Fibroblast of lung (primary cell): ENCODE measurements around the gene RACK1. TPM values are rescaled to one million over a fixed set of nuclear protein-coding genes. Genes with fewer than 3 reads are reported as not detected.
A peak's percentile ranks its signal among the peaks of the same experiment; 100 is the strongest.

Source experiments
- DNase-seq, 2 donors: peaks; one replicate each; pipeline versions ENCODE4 v3.0.0 to v3.0.0-alpha.2; 2010; ENCODE audit warnings: low read depth in 2 of 2
- H2AFZ ChIP-seq: 2 replicates; pipeline ENCODE4 v1.5.1; 2012; ENCODE audit warnings: low read length, control low read depth, inconsistent platforms
- H3K27ac ChIP-seq: 2 replicates; pipeline ENCODE4 v1.5.1; 2011; ENCODE audit warnings: low read length, control low read depth; ENCODE audit not compliant: insufficient read depth
- H3K27me3 ChIP-seq: 2 replicates; pipeline ENCODE4 v1.5.1; 2011; ENCODE audit warnings: mild to moderate bottlenecking, low read length; ENCODE audit not compliant: control insufficient read depth, insufficient read depth
- H3K36me3 ChIP-seq: 2 replicates; pipeline ENCODE4 v1.5.1; 2011; ENCODE audit warnings: low read length; ENCODE audit not compliant: control insufficient read depth, insufficient read depth
- H3K4me1 ChIP-seq: 2 replicates; pipeline ENCODE4 v1.5.1; 2011; ENCODE audit warnings: low read length; ENCODE audit not compliant: control insufficient read depth, insufficient read depth; ENCODE audit errors: extremely low read depth
- H3K4me2 ChIP-seq: 2 replicates; pipeline ENCODE4 v1.5.1; 2011; ENCODE audit warnings: low read length, control low read depth; ENCODE audit not compliant: insufficient read depth; ENCODE audit errors: extremely low read depth
- H3K4me3 ChIP-seq, 4 experiments: fragments of 200-600 bp in 1 of 4; sonication (generic) in 1 of 4; replicated peaks in 1 of 4; 2 replicates each; pipeline ENCODE4 v1.5.1; 2011 to 2016; ENCODE audit warnings: low read length in 4 of 4, low read depth in 3 of 4, mild to moderate bottlenecking in 3 of 4, control low read depth in 2 of 4, inconsistent platforms in 1 of 4, mixed read lengths in 1 of 4; ENCODE audit not compliant: insufficient read depth in 1 of 4; ENCODE audit errors: control extremely low read depth in 1 of 4
- H3K79me2 ChIP-seq: 2 replicates; pipeline ENCODE4 v1.5.1; 2012; ENCODE audit warnings: mild to moderate bottlenecking, low read length, inconsistent platforms; ENCODE audit not compliant: control insufficient read depth, insufficient read depth
- H3K9ac ChIP-seq: 2 replicates; pipeline ENCODE4 v1.5.1; 2011; ENCODE audit warnings: mild to moderate bottlenecking, low read length, control low read depth; ENCODE audit not compliant: insufficient read depth
- H3K9me3 ChIP-seq: 2 replicates; pipeline ENCODE4 v1.5.1; 2012; ENCODE audit warnings: low read depth, low read length; ENCODE audit not compliant: control insufficient read depth, insufficient read depth
- H4K20me1 ChIP-seq: 2 replicates; pipeline ENCODE4 v1.5.1; 2011; ENCODE audit warnings: low read length; ENCODE audit not compliant: control insufficient read depth, insufficient read depth; ENCODE audit errors: extremely low read depth
- CTCF ChIP-seq, 2 donors: IDR thresholded peaks in 1 of 2; conservative IDR thresholded peaks in 1 of 2; 1 replicate in 1 of 2; 2 replicates in 1 of 2; pipeline ENCODE4 v1.5.1; 2011 to 2012; ENCODE audit warnings: low read length in 2 of 2, control low read depth in 1 of 2, inconsistent platforms in 1 of 2, low read depth in 1 of 2, mild to moderate bottlenecking in 1 of 2
- EZH2 ChIP-seq: IDR thresholded peaks from 2 replicates; pipeline ENCODE4 v1.5.1; 2012; ENCODE audit warnings: low read length, control low read depth, mild to moderate bottlenecking; ENCODE audit errors: missing control alignments
- polyA plus RNA-seq, 2 donors: library from polyadenylated mRNA; depleted of rRNA in 1 of 2; stranded (reverse) in 1 of 2; unstranded in 1 of 2; fragments of >200 nt; gene quantifications; 2 replicates each; pipeline ENCODE4 v1.2.1, GENCODE V29; 2011 to 2012; ENCODE audit warnings: missing spikeins in 1 of 2
- total RNA-seq: library from RNA; depleted of rRNA; stranded (reverse); fragments of >200 nt; gene quantifications from 2 replicates; pipeline ENCODE4 v1.2.1, GENCODE V29; 2014

The RACK1 gene
- total and polyA plus RNA-seq, 2 donors (not counting 1 experiment from before 2014, with no cell fraction given): 3,014 to 4,649 TPM

GRCh38 chr5:181188700-181189362 lies 54.9 kb downstream of the RACK1 start:
- H3K27ac ChIP-seq: peak overlapping the region; percentile 78
- peak; percentile 70 to 81 for DNase-seq

GRCh38 chr5:181187500-181188213 lies 56.0 kb downstream of the RACK1 start:
- H3K36me3 ChIP-seq: no peaks in the 10 kb centered on the region
- H3K4me3 ChIP-seq: peak overlapping the region; percentile 50 to 86 (median 74)
- H3K9me3 ChIP-seq: no peaks in the 10 kb centered on the region
- no peaks in the 10 kb centered on the region for H3K79me2 ChIP-seq
- H3K27ac ChIP-seq: peak overlapping the region; percentile 54
- peak; percentile 80 to 84 for DNase-seq
- H3K27me3 ChIP-seq: no peaks in the 10 kb centered on the region
- no peak for TF ChIP-seq EZH2
- peak; percentile 7 to 33 for TF ChIP-seq CTCF (conservative IDR thresholded peaks at IDR 0.05 in 1 of 2, IDR thresholded peaks at IDR 0.05 in 1 of 2; ENCODE audit: low read depth in 1 of 2, low read length in 2 of 2)
- no peaks in the 10 kb centered on the region for H3K4me1 ChIP-seq
- H2AFZ ChIP-seq: peak overlapping the region; percentile 60
- peak overlapping the region; percentile 83 for H3K4me2 ChIP-seq
- no peaks in the 10 kb centered on the region for H4K20me1 ChIP-seq
- H3K9ac ChIP-seq: no peak overlapping the region

More at GRCh38 chr5:181188700-181189362, 54.9 kb downstream of the RACK1 start:
- no peak for TF ChIP-seq EZH2
- peak in 1 of 2 donors; percentile 6 for TF ChIP-seq CTCF (conservative IDR thresholded peaks at IDR 0.05 in 1 of 2, IDR thresholded peaks at IDR 0.05 in 1 of 2; ENCODE audit: low read depth in 1 of 2, low read length in 2 of 2)
- peak overlapping the region; percentile 48 for H3K9ac ChIP-seq
- peak overlapping the region; percentile 82 to 96 (median 85) for H3K4me3 ChIP-seq
- no peaks in the 10 kb centered on the region for H4K20me1 ChIP-seq
- H3K9me3 ChIP-seq: no peaks in the 10 kb centered on the region
- peak overlapping the region; percentile 98 for H3K4me2 ChIP-seq
- H3K79me2 ChIP-seq: no peaks in the 10 kb centered on the region
- H2AFZ ChIP-seq: peak overlapping the region; percentile 92
- no peaks in the 10 kb centered on the region for H3K4me1 ChIP-seq
- H3K36me3 ChIP-seq: no peaks in the 10 kb centered on the region
- no peaks in the 10 kb centered on the region for H3K27me3 ChIP-seq

GRCh38 chr5:181186986-181187499 lies 56.7 kb downstream of the RACK1 start:
- Histone ChIP-seq H3K4me3 (peak overlapping the region; percentile 28 to 86 (median 32)), H4K20me1 (no peaks in the 10 kb centered on the region), H3K9me3 (no peaks in the 10 kb centered on the region), H2AFZ (peak overlapping the region; percentile 60), H3K4me2 (peak overlapping the region; percentile 79), H3K27ac (peak overlapping the region; percentile 47), H3K9ac (peak overlapping the region; percentile 5), H3K79me2 (no peaks in the 10 kb centered on the region), H3K36me3 (no peaks in the 10 kb centered on the region), H3K4me1 (no peaks in the 10 kb centered on the region), H3K27me3 (no peaks in the 10 kb centered on the region)
- no peak for TF ChIP-seq CTCF (conservative IDR thresholded peaks at IDR 0.05 in 1 of 2, IDR thresholded peaks at IDR 0.05 in 1 of 2; ENCODE audit: low read depth in 1 of 2, low read length in 2 of 2)
- TF ChIP-seq EZH2: no peak
- DNase-seq: no peak
